Panc1 (cell line): ENCODE data around the gene NGEF. TPM values are rescaled to one million over a fixed set of nuclear protein-coding genes. Genes with fewer than 3 reads are reported as not detected.

Experiments
- ATAC-seq: fragments of 200-7000 bp; cut with Tn5 transposase; 2 replicates; pipeline ENCODE4 v1.9.1; 2020; ENCODE audit warnings: mild to moderate bottlenecking, moderate library complexity
- BruUV-seq: library from RNA; stranded (reverse); fragments of 400-500 nt; replicated peaks from 2 replicates; lab custom pipeline; 2021; lab: Mats Ljungman, UMichigan
- CTCF ChIA-PET: fragments of 300-600 bp; sonication (Branson Sonifier 250); formaldehyde crosslinking; loops from one replicate; lab custom pipeline; 2022; ENCODE audit warnings: antibody characterized with exemption; lab: Charles Lee
- POLR2A ChIA-PET: fragments of 300-600 bp; sonication (Branson Sonifier 250); formaldehyde crosslinking; loops from one replicate; lab custom pipeline; 2022; ENCODE audit warnings: antibody characterized with exemption; lab: Charles Lee
- DNase-seq: peaks from one replicate; pipeline ENCODE4 v3.0.0-alpha.2; 2010; ENCODE audit warnings: low read depth, low spot score
- H3K27ac ChIP-seq: 2 replicates; pipeline ENCODE4 v1.5.1; 2011; ENCODE audit warnings: mild to moderate bottlenecking, low read length, inconsistent platforms
- H3K27me3 ChIP-seq: fragments of 200-500 bp; sonication (Bioruptor generic); 2 replicates; pipeline ENCODE4 v1.6.0; 2014; ENCODE audit warnings: low read length, inconsistent platforms; ENCODE audit not compliant: control insufficient read depth, insufficient read depth
- H3K36me3 ChIP-seq: fragments of 200-500 bp; sonication (Bioruptor generic); 2 replicates; pipeline ENCODE4 v1.5.1; 2014; ENCODE audit warnings: inconsistent platforms, mild to moderate bottlenecking, low read length, moderate library complexity; ENCODE audit not compliant: control insufficient read depth, insufficient read depth
- H3K4me1 ChIP-seq: 2 replicates; pipeline ENCODE4 v1.5.1; 2011; ENCODE audit warnings: inconsistent platforms, mild to moderate bottlenecking, low read length, moderate library complexity; ENCODE audit not compliant: control insufficient read depth, insufficient read depth
- H3K4me3 ChIP-seq, 2 experiments: 2 replicates each; pipeline ENCODE4 v1.5.1; 2011 to 2012; ENCODE audit warnings: low read depth in 2 of 2, low read length in 2 of 2, mild to moderate bottlenecking in 2 of 2, inconsistent platforms in 1 of 2, moderate library complexity in 1 of 2
- H3K9me3 ChIP-seq: fragments of 200-500 bp; sonication (Bioruptor generic); 2 replicates; pipeline ENCODE4 v1.5.1; 2014; ENCODE audit warnings: low read depth, mild to moderate bottlenecking, inconsistent platforms, low read length, moderate library complexity; ENCODE audit not compliant: control insufficient read depth, insufficient read depth
- CTCF ChIP-seq: fragments of 450-650 bp; IDR thresholded peaks from 2 replicates; pipeline ENCODE4 v1.5.1; 2017; ENCODE audit warnings: mild to moderate bottlenecking
- POLR2AphosphoS5 ChIP-seq: IDR thresholded peaks from 2 replicates; pipeline ENCODE4 v1.6.1; 2012; ENCODE audit warnings: mild to moderate bottlenecking, low read depth, low read length, moderate library complexity
- REST ChIP-seq, 2 experiments: IDR thresholded peaks; 2 replicates each; pipeline ENCODE4 v1.6.1; 2011 to 2012; ENCODE audit warnings: low read depth in 2 of 2, control low read depth in 1 of 2, low read length in 1 of 2, mild to moderate bottlenecking in 1 of 2, moderate library complexity in 1 of 2; ENCODE audit not compliant: insufficient read depth in 1 of 2
- SIN3A ChIP-seq: IDR thresholded peaks from 2 replicates; pipeline ENCODE4 v1.6.1; 2012; ENCODE audit warnings: low read depth, mild to moderate bottlenecking, low read length, moderate library complexity, borderline replicate concordance; ENCODE audit not compliant: insufficient read depth
- TCF7L2 ChIP-seq: IDR thresholded peaks from 2 replicates; pipeline ENCODE4 v1.6.1; 2011; ENCODE audit warnings: mild to moderate bottlenecking, low read depth, low read length, inconsistent platforms
- in situ Hi-C: cut with HindIII; loops from 2 replicates; pipeline ENCODE4 v1.10.0; 2016; ENCODE audit warnings: low sequenced_read_pairs, low pct_unique_long_range_greater_than_20kb
- intact Hi-C: fragments of 100-400 bp; cut with micrococcal nuclease; formaldehyde crosslinking; loops from one replicate; pipeline ENCODE4 v1.10.0; 2022; ENCODE audit not compliant: unreplicated experiment
- total RNA-seq: library from RNA; stranded (reverse); gene quantifications from one replicate; pipeline ENCODE4 v1.2.1, GENCODE V29; 2021; ENCODE audit not compliant: unreplicated experiment

The NGEF gene
- total RNA-seq, 1 experiment from 2014 or later = 17.8 TPM

GRCh38 chr2:232882505-232883115 is 130.4 kb downstream of the NGEF start:
- POLR2A ChIA-PET = no interaction called here

GRCh38 chr2:232882085-232882484 is 131.0 kb downstream of the NGEF start:
- Histone ChIP-seq H3K27me3 (no peaks in the 10 kb centered on the region), H3K4me3 (no peak overlapping the region), H3K27ac (no peak overlapping the region), H3K36me3 (no peaks in the 10 kb centered on the region), H3K9me3 (no peaks in the 10 kb centered on the region), H3K4me1 (peaks cover 17% of the 10 kb centered on the region)
- in situ Hi-C loops (no loop called here), intact Hi-C loops (no loop called here)
- ChIA-PET POLR2A (no interaction called here), CTCF (no interaction called here)
- DNase-seq (no peak), ATAC-seq (no peak)
- TF ChIP-seq REST (IDR thresholded peaks at IDR 0.05; ENCODE audit: insufficient read depth in 1 of 2, low read depth in 2 of 2, low read length in 1 of 2) = no peak
- TF ChIP-seq POLR2AphosphoS5 = no peak
- no peak for TF ChIP-seq TCF7L2
- TF ChIP-seq SIN3A = no peak
- no peak for TF ChIP-seq CTCF
- no TSS peak for BruUV-seq

More at GRCh38 chr2:232882505-232883115, 130.4 kb downstream of the NGEF start:
- ATAC-seq = no peak
- TF ChIP-seq TCF7L2 = no peak
- TF ChIP-seq CTCF = no peak
- no peak for TF ChIP-seq SIN3A
- TF ChIP-seq REST (IDR thresholded peaks at IDR 0.05; ENCODE audit: insufficient read depth in 1 of 2, low read depth in 2 of 2, low read length in 1 of 2) = no peak
- no peak for TF ChIP-seq POLR2AphosphoS5
- Histone ChIP-seq H3K27ac (no peak overlapping the region), H3K36me3 (no peaks in the 10 kb centered on the region), H3K4me1 (peaks cover 17% of the 10 kb centered on the region), H3K9me3 (no peaks in the 10 kb centered on the region), H3K4me3 (no peak overlapping the region), H3K27me3 (no peaks in the 10 kb centered on the region)
- CTCF ChIA-PET = no interaction called here
- in situ Hi-C loops (no loop called here), intact Hi-C loops (no loop called here)
- DNase-seq = no peak
- no TSS peak for BruUV-seq
